ENCODE results near the gene PDE4D.
"Not testable (repeated sequence)": the region's sequence is repeated elsewhere in the genome, so short reads cannot be mapped to it uniquely, and the experiment has no call there.

Gene PDE4D

DNA sequence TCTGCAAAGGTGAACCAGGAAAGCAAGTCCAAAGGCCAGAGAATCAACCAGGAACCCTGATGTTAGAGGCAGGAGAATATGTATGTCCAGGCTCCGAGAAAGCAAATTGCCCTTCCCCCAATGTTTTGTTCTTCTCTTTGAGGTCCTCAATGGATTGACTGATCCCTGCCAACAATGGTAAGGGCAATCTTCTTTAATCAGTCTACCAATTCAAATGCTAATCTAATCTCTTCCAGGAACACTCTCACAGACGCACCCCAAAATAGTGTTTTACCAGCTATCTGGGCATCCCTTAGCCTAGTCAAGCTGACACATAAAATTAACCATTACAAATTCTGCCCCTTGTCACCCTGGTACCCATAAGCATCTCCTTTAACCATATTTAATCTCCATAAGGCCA, 912.6 kb downstream of the PDE4D start:
- DNase-seq = no peak

DNA sequence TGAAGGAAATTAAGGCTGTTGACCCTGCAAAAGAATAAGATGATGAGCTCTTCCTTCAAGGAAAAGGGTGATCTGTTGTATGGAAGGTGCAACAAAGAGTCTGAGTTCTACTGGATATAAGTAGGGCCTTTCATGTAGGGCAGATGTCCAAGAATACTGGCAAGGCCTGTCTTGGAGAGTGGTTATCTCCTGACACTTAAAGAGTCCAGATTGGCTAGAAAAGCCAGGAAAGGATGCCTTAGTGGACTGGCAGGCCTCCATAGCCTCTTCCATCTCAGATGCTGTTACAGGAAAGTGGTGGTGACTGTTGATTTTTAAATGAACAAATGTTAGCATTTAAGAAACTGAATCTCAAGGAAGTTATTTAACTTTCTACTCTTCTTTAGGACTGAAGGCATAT, 914.4 kb downstream of the PDE4D start:
- DNase-seq = no peak

DNA sequence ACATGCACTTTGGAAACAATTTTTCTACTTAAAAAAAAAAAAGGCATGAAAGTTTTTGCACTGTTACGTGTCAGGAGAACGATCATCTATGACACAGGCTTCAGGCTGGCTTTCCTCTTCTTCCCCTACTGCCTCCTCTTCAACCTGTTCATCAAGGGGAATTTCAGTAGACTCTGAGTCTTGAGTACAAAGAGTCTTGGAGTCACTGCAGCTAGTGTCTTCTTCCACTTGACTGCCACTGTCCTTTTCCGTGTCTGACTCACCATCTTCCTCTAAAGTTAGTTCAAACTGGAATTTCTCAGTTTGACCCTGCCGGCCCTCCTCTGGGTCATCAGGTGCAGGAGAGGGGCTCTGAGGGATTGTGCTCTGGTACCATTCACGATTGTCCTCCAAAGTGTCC, 918.9 kb downstream of the PDE4D start:
- no peak for DNase-seq

DNA sequence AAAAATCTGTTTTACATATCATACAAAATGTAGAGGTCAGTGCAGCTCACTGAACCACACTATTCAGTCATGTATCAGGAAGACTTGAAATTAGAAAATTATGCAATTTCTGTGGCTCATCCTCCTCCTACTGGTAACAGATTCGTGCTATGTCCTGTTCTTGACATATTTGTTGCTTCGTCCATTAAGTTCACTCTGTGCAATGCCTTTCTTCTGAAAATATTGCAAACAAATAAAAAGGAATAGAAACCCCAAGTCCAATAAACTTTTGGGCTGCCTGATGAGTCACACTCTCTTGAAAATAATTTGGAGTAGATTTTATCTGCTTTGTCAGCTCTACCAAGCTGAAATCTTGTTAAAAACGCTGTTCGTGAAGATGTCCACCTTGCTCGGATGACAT, 919.4 kb downstream of the PDE4D start:
- DNase-seq = no peak

DNA sequence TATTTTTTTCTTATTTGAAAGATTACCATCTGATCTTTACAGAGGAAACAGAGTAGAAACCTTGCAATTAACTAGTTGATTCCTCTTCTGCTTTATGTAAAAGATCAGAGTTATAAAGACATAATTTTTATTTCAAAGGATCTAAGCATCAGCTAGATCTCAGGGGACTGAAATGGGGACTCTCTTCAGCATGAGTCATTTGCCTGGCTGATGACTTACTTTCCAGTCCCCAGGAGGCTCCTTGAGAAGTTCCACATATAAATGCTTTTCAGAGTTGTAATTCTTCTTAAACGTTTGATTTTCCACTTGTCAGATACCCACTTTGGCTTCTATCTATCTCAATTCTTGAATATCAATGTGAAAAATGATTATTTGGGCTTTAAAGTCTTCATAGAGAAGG, 921.2 kb downstream of the PDE4D start:
- DNase-seq = no peak

DNA sequence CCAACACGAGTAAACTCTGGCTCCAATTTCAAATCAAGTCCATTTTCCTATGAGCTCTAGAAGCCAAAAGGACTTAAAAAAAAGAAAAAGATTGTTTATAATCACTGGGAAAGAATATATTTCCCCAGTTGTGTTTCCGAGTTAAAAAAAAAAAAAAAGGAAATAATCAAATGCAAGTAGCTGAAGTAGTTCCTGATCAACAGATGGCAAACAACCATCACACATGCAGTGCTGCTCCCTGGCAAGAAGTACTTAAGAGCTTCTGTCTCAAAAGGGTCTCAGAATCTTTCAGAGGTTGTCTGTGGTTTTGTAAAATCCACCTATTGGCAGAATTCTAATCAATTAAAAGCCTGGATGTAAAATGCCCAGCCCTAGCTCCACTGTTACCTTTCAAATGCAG, 922.8 kb downstream of the PDE4D start:
- DNase-seq = no peak

DNA sequence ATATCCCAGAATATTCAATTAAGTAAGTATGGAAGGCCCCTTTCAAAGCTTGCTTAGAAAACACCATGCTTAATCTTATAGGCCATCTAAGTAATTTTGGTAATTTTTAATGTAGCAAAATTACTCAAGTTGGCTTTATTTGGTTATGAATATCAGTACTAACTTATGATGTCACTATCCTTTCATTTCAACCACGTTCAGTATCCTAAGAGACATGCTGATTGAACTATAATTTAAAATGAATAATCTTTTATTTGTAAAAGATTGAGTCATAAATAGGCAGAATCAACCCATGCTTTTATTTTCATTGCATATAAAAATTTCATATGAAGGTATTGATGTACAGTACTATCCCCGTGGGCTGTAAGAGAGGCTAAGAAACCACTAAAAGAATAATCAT, 923.7 kb downstream of the PDE4D start:
- DNase-seq = no peak

DNA sequence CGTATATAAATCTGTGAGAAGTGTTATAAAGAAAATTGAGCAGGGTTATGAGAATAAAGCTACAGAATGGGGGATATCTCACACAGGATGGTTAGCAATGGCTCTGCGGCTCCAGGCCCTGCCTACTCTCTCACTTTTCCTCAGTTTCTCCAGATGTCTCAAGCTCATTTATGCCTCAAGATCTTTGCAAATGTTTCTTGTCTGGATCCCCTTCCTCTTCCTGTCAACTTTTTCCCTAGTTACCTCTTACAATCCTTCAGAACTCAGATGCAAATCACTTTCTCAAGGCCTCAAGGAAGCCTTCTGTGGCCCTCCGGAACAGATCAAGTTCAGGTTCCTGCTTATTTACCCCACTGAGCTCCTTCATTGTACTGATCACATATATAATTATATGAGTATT, 924.3 kb downstream of the PDE4D start:
- DNase-seq = no peak

DNA sequence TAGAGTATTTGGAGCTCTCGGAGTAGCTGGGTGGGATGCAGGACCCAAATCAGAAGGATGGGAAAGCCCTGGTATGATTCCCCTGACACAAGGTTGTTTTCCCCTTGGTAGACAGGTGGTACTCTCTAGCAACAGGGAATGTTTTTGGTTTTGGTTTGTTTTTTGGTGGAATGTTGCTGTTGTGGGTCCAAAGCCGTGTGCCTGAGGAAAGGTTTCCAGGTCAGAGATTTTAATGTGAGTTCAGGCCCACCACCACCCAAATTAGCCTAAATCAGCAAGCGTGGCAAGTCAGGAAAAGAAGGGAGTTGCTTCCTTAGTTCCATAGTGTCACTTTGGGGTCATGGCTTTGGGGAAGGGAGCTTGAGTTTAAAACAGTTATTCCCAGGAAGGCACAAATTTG, 925.2 kb downstream of the PDE4D start:
- DNase-seq = no peak

DNA sequence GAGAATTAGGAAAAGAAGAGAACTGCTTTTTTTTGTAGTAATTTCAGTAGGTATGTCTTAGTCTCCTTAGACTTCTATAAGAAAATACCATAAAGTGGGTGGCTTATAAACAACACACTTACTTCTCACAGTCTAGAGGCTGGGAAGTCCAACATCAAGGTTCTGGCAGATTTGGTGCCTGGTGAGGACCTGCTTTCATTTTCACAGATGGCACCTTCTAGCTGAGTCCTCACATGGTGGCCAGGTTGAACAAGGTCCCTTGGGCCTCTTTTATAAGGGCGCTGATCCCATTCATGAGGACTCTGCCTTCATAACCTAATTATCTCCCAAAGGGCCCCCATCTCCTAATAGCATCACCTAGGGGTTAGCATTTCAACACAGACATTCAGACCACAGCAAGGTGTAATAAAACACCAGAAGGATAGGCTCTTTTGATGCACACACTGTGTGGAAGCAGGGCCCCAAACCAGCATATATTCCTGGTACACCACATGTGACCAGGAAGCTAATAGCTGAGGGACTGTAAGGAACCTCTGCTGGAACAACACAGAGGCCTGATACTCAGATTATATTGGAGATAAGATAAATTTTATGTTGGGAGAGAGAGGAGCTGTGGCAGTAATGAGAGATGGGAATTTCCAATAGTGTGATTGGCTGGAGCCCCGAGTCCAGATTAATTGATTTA, 925.8 kb downstream of the PDE4D start:
- DNase-seq = no peak

DNA sequence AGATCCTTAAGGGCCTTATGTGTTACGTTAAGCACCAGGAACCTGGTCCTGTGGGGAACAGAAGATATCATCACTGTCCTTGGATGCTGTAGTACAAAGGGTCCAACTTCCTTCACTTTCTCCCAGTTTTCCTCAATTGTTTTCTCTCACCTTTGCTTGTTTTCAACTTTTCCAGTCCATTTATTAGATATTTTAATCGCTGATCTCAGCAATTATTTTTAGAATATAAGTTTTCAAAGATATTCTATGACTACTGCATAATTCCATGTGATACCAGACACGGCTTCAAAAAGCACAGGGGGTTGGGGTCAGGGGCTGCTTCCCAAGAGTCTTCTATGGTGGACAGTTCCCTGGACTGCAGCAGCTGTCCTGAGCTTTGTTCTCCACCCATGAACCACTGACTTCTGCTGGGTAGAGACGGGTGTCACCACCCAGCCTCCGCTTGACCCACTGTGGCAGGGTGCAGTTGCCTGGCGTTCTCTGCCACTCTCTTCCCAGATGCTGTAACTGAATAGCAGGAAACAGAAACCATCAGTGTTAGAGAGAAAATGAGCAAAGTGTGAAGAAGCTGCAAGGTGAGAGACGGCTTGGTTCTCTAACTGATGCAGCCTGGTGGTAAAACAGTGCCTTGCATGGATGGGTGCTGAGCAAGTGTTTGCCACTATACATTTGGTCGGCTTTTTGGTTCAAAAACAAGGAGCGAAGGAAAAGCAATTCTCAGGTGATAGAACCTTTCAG, 927.7 kb downstream of the PDE4D start:
- no peak for DNase-seq

DNA sequence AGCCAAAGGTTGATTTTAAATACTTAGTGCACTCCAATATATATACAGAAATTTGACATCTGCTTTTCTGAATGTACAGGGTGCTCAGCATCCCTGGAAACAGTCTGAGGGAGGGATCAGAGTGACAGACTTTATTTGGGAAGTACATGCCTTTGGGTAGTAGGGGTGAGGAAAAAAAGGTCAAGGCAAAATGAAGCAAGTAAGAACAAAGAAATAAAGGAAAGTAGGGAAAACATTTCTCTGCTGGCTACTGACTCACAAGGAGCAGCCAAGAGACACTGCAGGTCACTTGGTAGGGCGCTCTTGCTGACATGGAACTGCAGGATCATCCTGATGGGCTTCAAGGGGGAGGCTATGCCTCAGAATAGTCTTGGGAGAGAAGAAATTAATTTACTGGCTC, 929.7 kb downstream of the PDE4D start:
- DNase-seq = no peak

DNA sequence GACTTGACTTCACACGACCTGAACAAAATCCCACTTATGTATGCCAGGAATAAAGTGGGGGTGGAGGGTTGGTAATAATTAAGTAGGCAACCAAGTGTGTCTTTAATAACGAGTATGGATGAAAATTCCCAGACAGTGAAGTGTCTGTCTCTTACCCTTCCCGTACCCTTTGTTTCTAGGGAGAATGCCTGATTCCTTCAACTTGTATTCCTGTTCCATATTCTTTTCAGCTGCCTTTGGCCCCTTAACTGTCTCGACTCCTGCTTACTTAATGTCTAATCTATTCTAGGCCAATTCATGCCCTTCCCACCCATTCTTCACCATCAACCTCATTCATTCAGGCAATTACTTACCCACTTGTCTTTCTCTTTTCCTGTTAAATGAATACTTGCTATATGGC, 930.2 kb downstream of the PDE4D start:
- DNase-seq = no peak

DNA sequence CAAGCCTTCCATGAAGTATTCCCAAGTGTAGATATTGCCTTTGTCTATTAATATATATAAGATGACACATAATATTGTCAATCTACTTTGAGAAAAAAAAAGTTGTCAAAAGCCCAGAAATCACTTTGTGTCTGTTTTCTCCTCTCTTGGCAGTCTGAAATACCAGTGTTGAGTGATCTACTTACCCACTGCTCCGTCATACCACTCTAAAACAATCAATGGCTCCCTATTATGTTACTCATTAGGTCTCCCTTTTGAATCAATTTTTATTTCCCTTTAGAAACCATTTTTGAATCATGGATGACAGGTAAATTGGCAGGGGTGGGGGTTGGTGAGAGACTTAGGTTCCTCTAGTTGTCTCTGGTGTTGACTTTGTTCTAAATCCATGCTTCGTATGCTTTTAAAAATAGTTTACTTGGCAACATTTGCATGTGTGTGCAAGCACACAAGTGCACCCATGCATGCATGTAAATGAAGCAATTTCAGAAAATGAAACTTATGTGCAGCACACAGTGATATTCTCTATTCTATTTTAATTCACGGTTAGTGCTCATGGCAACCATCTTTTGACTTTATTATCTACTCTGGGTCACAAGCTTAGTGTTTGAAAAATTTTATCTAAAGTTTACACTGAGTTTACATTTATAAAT, 931.8 kb downstream of the PDE4D start:
- DNase-seq = no peak

DNA sequence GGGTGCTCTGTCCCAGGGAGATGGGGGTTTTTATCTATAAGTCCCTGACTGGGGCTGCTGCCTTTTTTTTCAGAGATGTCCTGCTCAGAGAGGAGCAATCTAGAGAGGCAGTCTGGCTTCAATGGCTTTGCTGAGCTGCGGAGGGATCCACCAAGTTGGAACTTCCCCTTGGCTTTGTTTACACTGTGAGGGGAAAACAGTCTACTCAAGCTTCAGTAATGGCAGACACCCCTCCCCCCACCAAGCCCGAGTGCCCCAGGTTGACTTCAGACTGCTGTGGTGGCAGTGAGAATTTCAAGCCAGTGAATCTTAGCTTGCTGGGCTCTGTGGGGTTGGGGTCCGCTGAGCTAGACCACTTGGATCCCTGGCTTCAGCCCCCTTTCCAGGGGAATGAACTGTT, 934.8 kb downstream of the PDE4D start:
- no peak for DNase-seq

DNA sequence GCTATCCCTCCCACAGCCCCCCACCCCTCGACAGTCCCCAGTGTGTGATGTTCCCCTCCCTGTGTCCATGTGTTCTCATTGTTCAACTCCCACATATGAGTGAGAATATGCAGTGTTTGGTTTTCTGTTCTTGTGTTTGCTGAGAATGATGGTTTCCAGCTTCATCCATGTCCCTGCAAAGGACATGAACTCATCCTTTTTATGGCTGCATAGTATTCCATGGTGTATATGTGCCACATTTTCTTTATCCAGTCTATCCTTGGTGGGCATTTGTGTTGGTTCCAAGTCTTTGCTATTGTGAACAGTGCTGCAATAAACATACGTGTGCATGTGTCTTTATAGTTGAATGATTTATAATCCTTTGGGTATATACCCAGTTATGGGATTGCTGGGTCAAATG, 940.3 kb downstream of the PDE4D start:
- not testable (repeated sequence) for DNase-seq

DNA sequence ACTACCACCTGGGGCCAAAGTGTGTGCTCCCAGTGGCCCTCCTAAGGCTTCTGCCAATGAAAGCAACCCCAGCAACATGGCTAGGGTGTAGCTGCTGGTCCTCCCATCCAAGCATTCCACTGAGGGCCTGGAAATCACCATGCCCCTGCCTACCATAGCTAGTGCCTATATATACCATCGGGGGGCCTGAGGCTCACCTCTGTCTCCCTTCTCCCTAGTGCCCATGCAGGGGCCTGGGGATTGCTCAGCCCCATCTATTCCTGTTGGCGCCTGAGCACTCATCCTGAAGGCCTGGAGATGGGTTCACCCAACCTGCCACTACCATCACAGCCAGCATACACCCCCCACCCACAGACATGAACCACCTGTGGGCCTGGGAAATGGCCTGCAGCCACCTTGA, 943.3 kb downstream of the PDE4D start:
- no peak for DNase-seq

DNA sequence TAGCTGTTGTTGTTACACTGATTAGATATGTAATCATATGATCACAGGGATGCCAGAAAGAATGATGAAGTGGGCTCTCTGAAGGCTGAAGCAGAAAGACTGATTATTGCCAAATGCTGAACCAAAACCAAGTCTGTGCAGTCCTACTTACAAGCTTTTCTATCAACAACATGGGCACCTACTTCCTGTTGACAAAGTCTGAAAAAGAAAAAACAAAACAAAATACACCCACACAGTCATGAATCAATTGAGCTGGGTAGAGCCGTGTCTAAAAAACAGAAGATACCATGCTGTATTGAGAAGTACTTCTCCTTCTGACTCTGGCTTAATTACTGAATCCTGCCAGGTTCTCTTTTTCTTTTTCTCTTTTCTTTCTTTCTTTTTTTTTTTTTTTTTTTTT, 947.3 kb downstream of the PDE4D start:
- DNase-seq = no peak

DNA sequence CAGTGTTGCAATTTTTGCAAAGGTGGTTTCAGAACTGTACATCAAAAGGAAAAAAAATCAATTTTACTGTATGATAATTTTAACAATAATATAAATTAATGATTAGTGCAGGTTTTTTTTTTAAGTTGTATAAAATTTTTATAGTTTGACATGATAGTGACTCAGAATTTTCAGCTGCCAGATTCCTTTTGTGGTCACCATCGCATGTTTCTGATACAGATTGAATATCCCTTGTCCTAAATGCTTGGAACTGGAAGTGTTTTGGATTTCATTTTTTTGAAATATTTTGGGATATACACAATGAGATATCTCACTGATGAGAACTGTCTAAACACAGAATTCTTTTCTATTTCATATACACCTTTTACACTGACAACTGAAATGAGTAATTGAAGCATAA, 949.3 kb downstream of the PDE4D start:
- no peak for DNase-seq

DNA sequence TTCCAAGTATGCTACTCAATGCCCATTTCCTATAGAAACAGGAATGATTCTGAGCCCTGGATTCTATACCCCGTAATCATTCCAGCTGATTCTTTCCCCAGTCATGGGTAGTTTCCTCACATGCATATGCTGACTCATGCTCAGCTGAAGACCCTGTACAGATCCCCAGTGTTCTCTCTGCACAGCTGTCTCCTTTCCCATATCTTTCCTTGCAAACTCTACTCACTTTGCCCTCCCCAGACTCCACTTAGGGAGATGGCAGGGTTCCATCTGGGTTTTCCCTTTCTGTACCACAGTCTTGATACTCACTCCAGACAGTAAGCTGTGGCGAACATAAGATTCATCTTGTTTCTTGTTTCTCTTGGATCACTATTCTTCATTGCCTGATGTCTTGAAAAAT, 953.1 kb downstream of the PDE4D start:
- no peak for DNase-seq

DNA sequence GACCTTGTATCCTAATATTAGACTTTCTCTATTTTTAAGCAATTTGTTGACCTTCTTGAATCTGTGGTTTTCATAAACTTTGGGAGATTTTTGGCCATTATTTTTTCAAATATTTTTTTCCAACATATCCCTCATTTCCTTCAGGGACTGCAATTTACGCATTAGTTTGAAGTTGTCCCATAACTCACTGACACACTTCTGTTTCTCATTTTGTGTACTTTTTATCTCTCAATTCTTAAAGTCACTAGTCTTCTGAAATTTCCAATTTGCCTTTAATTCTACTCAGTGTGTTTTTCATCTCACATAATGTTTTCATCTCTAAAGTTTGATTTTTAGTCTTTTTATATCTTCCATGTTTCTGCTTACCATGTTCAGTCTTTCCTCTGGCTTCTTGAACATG, 953.9 kb downstream of the PDE4D start:
- no peak for DNase-seq

DNA sequence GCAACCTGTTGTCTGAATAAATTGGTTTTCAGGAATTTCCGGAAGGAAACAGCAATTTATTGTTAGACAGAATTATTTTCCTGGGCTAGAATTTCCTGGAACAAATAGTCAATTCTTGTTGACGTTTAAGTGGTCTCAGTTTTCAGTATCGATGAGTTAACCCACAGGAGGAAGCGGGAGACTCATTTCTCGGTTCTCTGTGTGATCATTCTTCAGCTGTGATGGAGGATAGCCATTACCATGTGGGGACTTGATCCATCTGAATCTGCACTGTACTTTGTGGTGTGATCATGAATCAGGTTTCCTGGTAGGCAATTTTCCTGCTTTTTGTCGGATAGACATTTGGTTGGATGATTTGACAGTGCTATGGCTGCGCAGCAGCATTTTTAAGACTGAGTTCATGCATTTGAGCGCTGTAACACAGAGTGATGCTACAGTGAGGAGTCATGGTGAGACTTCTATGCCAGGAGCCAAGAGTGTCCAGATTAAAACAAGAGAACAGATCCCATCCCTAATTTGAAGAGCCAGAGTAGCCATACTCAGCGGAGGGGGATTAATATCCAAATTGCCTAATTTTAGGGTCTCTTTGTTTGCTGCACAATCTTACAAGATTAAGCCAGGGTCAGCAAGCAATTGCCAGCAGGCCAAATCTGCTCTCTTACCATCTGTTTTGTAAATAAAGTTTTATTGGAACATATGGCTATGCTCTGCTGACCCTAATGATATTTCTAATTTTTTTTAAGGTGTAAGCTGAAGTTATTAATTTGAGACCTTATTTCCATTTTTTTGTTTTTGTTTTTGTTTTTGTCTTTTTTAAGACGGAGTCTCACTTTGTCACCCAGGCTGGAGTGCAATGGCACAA, 954.7 kb downstream of the PDE4D start:
- no peak for DNase-seq

DNA sequence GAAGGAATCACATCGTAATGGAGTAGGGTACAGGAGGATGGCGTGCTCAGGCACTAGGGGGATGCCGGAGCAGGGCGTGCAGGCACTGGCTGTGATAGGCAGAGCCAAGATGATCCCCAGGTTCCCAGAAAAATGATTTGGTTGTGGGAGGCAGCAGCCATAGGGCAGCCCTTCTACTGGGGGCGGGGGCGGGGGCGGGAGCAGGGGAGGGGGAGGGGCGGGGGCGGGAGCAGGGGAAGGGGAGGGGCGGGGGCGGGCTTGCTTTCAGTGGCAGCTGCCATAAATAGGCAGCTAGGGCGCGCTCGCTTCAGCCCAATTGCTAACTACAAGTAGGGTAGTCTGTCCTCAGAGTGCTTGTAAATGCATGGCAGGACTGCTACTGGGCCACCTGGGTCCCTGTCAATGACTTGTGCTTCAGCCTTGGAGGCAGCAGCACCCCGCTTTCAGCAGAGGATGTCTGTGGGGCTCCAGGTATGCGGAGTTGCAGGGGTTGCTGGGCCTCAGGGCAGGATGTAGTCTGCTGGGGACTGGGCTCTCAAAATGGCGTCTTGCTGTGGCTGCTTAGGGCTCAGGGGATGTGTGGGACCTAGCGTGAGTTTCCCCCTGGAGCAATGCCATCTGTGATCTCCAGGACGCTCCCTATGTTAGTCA, 956.4 kb downstream of the PDE4D start:
- DNase-seq = no peak

All from CD4-positive, alpha-beta T cell treated with Interferon gamma for 1 hour (primary cell).